Stimulated activated CD8-positive, alpha-beta memory T cell treated with anti-CD3 and anti-CD28 coated beads, Interleukin-12 subunit alpha, Interleukin-12 subunit beta, amount 100 ng/mL, for 4 hours (primary cell): ENCODE results near the gene CHID1.
A peak's percentile ranks its signal among the peaks of the same experiment; 100 is the strongest.

Experiments used
- DNase-seq: peaks from one replicate; pipeline ENCODE4 v3.0.0-alpha.2; 2020; ENCODE audit warnings: low read depth

CHID1 gene

DNA sequence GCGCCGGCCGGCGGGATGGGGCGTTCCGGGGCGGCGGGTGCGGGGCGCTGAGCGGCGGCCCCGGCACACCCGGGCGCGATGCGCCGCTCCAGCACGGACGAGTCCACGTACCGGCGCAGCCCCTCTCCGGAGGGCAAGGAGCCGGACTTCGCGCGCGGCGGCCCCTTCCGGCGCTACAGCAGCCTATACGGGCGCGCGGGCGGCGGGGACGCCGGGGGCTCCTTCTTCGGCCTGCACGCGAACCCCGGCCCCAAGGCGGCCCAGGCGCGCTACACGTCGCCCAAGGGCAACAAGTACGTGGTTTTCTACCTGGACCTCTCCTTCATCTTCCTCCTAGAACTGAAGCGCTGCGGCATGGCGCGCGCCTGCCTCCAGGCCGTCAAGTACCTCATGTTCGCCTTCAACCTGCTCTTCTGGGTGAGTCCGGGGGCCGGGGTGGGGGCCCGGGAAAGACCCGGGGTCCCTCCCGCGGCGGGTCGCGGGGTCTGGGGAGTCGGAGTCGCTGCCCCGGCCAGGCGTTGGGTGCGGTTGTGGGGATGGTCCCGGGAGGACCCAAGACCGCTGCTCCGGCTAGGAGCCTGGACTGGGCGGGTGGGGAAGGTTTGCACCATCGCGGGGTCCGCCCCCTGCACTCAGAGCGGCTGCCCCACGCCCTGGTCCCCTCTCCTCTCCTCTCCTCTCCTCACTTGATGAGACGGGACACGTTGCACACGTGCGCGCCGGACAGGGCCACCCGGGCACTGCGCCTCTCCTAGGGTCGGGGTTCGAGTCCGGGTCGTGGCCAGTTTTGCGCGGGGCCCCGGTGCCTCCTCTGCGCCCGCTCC, 60.4 kb downstream of the CHID1 start:
- no peak for DNase-seq

DNA sequence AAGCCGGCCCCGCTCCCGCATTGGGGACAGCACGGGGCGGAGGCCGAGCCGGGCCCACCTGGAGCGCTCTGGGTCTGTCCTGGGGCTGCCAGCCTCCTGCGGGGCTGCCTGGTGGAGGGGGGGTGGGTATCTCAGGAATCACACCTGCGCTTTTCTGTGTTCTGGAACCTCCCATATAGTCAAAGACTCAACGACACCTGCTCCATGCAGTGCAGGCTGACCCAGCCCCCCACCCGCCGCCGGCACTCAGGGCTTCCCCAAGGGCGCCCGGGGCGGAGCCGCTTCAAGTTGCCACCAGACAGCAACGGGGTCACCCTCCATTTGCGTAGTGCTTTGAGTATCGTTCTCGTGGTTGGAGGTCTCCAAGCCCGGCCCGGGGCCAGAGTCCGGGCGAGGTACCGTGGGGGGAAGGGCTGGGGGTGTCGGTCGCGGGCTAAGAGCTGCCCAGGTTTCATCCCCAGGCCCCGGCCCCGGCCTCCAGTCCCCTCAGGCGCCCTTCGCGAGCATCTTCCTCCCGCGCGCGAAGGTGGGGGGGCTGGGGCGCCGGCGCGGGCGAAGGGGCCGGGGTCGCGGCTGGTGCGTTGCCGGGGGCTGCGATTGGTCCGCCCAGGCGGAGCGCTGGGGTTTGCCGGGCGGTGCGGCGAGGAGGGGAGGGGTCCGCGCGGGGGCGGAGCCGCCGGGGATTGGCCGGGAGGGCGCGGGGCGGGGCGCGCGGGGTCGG, 61.3 kb downstream of the CHID1 start:
- DNase-seq, result no peak

DNA sequence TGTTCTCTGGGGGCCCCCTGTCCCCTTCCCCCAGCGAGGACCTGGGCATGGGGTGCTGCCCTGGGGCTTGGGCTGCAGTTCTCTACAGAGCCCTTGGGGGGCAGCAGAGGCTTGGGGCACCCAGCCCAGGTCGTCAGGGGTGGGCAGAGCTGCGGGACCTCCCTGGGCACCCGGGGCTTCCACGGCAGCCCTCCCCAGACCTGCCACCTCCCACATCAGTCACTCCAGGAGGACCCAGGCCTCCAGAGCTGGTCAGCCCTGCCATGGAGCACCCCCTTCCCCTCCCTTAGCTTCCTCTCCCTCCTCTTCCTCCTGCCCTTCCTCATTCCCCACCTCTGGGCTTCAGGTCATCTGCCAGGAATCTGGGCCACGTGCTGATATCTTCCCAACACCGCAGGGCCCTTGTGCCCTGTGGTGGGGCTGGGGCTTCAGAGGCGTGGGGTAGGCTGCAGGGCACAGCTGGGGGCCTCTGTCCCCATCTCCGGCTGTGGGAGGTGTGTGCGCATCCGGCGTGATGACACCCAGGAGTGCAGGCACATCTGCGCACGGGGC, 62.2 kb downstream of the CHID1 start:
- no peak for DNase-seq

DNA sequence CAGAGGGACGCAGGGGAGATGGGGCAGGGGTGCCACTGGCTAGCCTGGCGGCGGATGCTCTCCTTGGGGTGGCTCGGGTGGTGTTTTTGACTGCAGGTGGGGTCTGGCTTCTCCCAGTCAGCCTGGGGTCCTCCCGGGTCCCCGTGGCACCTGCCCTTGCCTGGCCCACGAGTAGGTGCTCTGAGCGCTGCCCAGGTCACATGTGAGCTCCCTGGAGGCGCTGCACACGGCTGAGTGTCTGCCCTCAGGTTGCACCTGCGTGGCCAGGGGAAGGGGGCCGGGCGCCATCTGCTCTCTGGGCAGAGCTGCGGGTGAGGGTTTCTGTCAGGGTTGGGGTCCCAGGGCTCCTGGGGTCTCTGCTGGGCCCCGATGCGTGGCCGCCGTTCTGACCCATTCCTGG, 62.7 kb downstream of the CHID1 start:
- DNase-seq, result no peak

DNA sequence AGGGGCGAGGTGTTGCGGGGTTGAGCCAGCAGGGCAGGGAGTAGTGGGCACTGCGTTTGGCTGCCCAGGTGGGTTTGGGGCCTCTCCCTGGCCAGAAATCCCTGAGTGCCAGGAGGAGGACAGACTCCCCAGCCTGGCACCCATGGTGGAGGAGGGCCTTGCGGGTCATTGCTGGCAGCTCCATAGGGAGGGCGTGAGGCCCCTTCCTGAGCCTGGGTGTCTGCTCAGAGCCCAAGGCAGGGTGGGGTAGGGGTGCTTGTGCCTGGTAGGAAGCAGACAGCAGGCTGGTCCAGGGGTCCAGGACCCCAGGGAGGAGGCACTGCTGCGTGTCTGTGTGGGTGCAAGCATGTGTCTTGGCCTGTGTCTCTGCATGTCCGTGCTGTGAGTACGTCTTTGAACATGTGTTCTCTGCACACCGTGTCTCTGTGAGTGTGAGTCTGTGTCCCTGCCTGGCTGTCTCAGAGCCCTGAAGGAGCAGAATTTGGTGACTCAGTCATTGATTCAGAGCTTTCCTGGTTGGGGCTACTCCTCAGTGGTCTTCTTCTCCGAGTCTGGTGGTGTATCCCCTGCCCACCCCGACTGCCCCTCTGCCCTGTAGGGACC, 64.0 kb downstream of the CHID1 start:
- DNase-seq, result no peak

DNA sequence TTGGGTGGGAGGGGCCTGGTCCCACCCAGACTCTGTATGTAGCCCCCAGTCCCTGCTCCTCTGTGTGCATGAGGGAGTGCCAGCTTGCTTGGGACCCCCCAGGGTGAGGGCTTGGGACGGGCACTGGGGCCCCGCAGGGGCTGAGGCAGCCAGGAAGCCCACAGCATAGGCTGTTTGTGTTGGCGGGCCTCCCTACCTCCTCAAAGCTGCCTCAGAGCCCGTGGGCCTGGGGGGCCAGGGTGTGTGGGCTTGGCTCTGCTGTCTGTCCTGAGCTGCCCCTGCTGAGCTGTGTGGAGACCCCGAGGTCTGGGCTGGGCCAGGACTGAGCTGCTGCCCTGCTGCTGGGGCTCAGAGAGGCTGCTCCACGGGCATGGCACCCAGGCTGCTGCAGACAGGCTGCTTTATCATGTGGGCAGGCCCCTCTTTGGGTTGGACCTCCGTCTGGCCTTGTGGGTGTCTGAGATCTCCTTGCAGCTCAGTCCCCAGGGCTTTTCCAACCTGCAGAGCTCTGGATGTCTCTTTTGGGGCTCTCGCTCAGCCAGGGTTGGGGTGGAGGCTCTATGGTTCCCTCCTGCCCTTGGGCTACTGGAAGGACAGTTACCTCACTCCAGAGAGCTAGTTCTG, 64.6 kb downstream of the CHID1 start:
- no peak for DNase-seq

DNA sequence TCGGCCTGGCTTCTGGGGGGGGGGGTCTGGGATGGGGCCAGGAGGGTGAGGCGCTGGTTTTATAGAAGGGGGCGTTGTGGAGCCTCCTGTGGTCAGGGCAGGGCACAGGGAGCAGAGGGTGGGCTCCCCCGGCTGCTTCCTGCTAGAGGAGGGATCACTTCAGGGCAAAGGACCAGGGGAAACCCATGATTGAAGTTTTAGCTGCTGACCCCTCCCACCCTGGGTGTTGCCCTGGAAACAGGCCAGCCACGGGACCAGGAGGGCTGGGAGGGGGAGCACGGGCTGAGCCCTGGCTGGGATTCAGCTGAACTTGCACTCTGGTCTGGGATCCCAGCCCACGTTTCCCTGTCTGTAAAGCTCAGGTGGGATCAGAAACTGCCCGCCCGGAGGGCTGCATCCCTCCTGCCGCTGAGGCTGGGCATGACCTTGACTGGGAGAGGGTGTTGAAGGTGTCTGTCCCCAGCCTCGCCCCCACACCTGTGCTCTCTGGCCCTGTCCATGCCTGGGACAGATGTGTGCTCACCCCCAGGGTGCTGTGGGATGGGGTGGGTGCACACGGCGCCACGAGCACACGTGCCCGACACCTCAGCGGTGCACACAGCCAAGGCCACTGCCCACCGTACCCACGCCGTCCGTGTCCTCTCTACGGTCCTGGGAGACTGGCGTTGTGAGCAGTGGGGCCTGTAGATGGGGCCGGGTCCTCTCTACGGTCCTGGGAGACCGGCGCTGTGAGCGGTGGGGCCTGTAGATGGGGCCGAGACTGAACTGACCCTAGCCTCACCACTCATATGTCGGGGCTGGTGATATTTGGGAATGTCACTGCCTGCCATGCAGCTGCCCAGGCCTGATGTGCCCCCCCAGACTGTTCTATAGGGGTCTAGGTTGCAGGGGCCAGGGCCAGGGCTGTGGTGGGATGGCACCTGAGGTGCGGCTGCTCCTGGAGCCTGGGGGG, 65.6 kb downstream of the CHID1 start:
- no peak for DNase-seq

DNA sequence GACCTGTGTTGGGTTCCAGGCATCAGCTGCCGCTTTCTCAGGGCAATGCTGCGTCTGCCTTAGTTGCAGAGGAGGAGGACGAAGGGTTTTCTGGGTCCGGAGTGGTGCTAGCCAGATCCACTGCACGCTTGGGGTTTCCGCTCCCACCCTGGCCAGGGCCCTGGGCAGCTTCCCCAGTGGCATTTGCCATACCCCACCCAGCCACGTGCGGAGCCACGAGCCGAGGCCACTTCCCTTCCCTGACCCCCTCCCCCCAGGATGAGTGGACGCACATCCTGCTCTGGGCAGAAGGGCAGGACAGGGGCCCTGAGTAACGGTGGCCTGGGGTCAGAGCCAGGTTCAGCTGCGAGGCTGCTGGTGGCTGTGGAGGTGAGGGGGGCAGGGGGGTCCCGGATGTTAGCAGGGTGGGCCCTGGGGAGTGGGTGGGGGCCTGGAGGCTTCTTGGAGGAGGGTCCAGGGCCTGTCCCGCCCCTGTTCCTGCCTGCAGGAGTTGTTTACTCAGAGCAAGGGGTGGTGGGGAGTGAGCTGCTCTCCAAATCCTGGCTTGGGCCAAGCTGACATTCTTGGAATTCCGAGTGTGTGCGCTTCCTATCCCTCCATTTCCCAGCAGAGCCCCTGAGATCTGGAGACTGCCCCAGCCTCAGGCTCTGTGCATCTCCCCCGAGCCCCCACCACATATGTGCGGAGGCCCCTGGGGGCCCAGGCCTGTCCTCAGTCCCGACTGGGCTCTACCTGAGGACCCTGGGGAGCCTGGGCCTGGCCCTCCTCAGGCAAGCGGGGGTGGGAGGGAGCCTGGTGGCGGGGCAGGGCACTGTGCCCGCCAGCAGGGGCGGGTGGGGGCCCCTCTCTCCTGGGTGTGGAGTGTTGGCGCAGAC, 66.6 kb downstream of the CHID1 start:
- DNase-seq, result no peak

DNA sequence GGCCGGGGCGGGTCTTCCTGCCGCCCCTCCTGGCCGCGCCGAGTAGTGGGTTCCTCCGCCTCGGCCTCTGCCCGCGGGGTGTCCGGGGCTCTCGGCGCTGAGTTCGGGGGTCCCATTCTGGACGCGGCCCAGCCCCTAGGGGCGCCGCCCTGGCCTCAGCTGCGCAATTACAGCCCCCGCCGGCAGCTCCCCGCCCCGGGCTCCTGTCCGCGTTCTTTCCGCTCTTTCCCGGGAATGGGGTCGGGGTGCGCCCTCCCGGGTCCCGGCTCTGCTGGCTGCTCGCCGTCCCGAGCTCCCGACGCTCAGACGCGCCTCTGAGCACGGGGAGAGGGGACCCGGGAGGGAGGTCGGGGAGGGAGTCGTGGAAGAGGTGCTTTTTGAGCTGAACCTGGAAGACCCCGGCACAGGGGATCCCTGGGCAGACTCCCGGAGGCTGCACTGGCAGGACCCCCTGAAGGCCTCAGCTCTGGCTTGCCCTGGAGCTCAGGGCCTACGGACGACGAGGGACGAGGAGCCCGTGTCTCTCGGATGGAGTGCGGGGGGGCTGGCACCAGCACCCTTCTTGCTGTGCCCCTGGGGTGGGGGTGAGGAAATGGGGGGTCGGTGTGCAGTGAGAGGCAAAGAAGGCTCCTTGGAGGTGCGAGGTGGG, 67.4 kb downstream of the CHID1 start:
- DNase-seq, result no peak

DNA sequence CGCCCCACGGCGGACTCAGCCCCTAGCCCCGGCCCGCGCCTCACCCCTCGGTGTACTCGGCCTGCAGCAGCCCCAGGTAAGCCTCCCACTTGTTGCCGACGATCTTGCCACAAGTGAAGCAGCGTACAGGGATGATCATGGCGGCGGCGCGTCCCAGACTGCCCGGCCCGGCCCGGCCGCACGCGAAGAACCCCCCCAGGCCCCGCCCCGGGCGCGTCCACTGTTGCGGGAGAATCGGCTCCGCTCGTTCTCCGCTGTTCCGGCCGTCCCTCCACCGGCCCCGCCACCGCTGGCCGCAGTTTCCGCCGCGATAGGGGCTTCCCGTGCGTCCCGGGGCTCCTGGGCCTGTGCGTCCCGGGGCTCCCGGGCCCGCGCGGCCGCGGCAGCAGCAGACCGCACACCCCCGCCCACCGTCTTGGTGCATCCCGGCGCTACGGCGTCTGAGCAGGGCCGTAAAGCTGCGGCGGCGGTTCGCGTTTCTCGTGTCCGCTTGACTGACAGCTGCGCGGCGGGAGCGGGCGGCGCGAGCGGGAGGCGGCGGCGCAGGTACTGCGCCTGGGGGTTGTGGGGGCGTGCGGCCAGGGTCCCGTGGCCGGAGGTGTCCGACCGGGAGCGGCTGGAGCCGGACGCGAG, 68.1 kb downstream of the CHID1 start, which contains the start of the genes POLR2L and TSPAN4:
Gene POLR2L (minus strand): TSS at position 160 of the 633 bp plus-strand sequence. CDS start 21 bp downstream, at position 139.
Gene TSPAN4 (plus strand): TSS at position 483 of the 633 bp plus-strand sequence. CDS start 7,453 bp downstream, outside the sequence.
- DNase-seq, result peak; percentile 80

DNA sequence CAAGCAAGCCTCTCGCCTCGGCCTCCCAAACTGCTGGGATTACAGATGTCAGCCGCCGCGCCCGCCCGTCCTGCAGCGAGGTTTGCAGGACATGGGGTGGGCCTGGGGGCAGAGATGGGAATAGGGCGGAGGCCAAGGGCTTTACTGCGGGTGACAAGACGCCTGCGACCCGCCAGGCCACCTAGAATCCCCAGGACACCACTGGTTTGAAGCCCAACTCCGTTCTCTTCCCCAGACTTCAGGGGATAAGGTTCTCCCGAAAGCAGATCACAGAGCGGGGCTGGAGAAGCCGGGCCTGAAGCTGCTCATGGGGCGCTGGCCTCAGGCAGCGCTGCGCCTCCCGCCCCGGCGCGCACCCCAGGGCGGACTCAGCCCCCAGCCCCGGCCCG, 68.6 kb downstream of the CHID1 start:
- DNase-seq, result no peak

DNA sequence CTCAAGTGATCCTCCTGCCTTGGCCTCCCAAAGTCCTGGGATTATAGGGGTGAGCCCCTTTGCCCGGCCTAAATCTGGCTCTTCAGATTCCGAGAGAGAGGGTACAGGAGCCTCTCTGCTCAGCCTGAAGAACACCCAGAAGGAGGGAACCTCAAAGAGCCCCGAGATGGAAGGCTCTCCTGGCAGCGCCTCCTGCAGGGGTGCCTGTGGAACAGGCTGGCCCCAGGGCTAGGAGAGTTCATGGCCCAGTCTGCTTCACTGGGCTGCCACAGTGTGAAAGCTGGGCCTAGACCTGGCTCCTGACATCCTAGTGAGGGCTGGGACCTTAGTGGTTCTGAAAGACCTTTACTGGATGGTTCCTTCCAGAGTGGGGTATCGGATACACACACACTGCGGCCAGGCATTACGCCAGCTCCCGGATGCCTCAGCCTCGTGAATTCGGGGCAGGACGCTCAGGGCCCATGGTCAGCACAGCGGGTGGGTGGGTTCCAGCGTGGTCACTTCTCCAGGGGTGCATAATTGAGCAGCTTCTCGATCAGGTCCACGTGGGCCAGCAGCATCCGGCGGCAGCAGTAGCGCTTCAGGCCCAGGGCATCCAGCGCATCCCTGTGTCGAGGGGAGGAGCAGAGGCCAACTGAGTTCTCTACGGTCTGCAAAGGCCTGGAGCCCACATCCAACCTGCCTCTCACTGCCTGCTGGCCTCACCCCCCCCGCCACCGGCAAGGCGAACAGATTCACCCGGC, 70.6 kb downstream of the CHID1 start:
- no peak for DNase-seq

DNA sequence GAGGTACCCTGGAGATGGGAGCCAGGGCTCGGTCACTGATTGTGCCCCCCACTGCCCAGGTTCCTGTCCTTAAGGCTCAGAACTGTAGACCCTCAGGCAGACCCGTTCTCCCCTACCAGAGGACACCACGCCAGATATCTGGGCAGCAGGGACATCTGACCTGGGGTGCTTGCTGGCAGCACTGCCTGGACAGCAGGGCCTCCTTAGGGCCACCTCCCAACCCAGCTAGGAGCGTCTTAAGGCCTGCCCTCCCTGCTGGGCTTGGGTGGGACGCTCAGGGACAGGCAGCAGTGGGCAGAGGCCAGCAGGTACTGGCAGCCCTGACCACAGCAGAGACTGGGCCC, 71.4 kb downstream of the CHID1 start:
- DNase-seq, result no peak

DNA sequence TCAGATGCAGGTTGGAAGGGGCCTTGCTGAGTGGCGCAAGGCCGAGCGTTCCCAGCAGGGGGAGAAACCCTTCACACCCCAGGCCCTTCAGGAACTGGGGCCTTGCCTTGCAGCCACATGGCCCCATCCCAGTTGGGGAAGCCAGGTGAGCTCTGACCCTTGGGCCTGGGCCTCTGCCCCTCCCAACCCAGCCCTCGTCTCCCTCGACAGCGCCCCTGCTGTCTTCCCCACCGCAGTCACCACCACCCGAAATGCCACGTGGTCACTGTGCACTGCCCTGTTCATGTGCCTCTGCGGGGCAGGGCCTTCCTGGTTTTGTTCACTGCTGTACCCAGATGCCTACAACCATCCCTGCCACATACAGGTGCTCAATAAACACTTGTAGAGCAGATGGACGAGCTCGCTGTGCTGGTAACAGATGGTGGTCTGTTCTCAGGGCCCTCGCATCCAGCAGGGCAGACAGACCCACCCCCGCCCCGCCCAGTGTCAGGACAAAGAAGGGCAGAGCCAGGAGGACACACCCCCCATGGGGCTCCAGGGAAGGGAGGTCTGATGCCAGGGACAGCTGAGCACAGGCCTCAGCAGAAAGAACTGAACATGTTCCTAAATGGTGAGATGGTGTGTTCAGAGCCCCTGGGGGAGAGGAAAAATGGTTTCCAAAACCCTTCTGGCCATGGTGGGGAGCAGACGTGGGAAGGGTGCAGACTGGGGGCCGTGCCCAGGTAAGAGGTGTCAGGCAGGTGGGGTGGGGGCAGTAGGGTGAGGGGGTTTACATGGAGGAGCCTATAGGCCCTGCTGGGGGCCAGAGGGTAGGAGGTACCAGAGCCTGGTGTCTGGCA, 72.0 kb downstream of the CHID1 start:
- DNase-seq, result no peak

DNA sequence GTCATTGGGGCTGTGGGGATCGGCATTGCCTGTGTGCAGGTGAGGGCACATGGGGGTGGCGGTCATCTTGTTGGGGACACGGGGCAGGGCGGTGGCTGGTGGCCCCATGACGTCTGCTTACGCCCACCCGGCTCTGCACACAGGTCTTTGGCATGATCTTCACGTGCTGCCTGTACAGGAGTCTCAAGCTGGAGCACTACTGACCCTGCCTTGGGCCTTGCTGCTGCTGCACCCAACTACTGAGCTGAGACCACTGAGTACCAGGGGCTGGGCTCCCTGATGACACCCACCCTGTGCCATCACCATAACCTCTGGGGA, 72.7 kb downstream of the CHID1 start:
- DNase-seq, result no peak

DNA sequence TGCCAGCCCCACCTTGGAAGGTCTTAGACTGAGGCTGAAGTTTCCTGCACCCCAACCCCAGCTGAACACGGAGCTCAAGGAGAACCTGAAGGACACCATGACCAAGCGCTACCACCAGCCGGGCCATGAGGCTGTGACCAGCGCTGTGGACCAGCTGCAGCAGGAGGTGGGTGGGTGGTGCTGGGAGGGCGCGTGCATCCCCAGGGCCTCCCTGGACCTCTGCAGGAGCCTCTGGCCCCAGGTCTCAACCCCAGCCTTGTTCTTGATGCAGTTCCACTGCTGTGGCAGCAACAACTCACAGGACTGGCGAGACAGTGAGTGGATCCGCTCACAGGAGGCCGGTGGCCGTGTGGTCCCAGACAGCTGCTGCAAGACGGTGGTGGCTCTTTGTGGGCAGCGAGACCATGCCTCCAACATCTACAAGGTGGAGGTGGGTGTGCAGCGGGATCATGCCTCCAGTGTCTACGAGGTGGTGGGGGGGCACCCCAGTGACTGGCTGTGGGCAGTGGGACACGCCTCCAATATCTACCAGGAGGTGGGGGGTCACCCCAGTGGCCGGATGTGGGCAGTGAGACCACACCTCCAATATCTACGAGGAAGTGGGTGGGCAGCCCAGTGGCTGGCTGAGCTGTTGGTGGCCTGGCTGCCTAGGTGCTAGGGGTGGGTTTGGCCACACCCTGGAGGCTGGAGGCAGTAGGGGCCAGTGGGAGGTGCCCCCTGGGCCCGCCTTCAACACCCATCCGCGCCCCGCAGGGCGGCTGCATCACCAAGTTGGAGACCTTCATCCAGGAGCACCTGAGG, 73.2 kb downstream of the CHID1 start:
- no peak for DNase-seq

DNA sequence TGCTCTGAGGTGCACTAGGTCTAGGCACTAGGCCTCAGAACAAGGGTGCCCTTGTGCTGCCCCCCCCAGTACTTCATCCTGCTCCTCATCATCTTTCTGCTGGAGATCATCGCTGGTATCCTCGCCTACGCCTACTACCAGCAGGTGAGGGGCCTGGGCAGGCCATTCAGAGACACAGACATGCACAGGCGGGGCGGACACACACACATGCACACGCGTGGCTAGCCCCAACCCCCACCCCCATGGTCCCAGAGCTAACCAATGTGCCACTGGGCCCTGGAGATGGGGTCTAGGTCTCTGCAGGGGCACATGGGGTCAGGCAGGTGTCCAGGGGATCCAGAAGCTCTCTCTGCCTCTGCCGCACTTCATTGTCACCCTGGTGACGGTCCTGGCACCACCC, 73.9 kb downstream of the CHID1 start:
- DNase-seq, result no peak
